NCI-H524 (cell line): ENCODE results near the gene SLC25A24.

ENCODE experiments used
- DNase-seq, 2 experiments: peaks; one replicate each; lab custom pipeline; 2025; lab: John Stamatoyannopoulos, UW

Gene SLC25A24

GRCh38 chr1:108097018-108097417 is 103.1 kb downstream of the SLC25A24 start:
- DNase-seq, result no peak

GRCh38 chr1:108096089-108096488 is 104.1 kb downstream of the SLC25A24 start:
- no peak for DNase-seq

GRCh38 chr1:108089477-108089876 is 110.7 kb downstream of the SLC25A24 start:
- DNase-seq, result no peak

- DNase-seq, result no peak
Observed at GRCh38 chr1:108085628-108086027, 114.5 kb downstream of the SLC25A24 start.

- DNase-seq, result no peak
Observed at GRCh38 chr1:108084866-108085477, 115.2 kb downstream of the SLC25A24 start.
